Gastroesophageal sphincter (tissue), 4 donors: ENCODE measurements around the gene DYRK4. TPM values are rescaled to one million over a fixed set of nuclear protein-coding genes. Genes with fewer than 3 reads are reported as not detected.

ENCODE experiments used
- ATAC-seq: fragments of 150-250 bp; one replicate; pipeline ENCODE4 v1.9.1; 2016; ENCODE audit warnings: mild to moderate bottlenecking, moderate library complexity
- H3K27ac ChIP-seq, 4 donors: fragments of 200-600 bp; sonication (generic) in 3 of 4; 1 replicate in 3 of 4; 2 replicates in 1 of 4; pipeline ENCODE4 v1.5.1; 2016 to 2019
- H3K27me3 ChIP-seq: fragments of 200-600 bp; sonication (generic); one replicate; pipeline ENCODE4 v1.5.1; 2019
- H3K36me3 ChIP-seq, 2 donors: fragments of 200-600 bp; sonication (generic); one replicate each; pipeline ENCODE4 v1.5.1; 2019; ENCODE audit warnings: control low read depth in 1 of 2
- H3K4me1 ChIP-seq, 3 donors: fragments of 200-600 bp; sonication (generic); 1 replicate in 2 of 3; 2 replicates in 1 of 3; pipeline ENCODE4 v1.5.1; 2016 to 2019; ENCODE audit warnings: control low read depth in 2 of 3
- H3K4me3 ChIP-seq, 2 donors: fragments of 200-600 bp; sonication (generic); one replicate each; pipeline ENCODE4 v1.5.1; 2019; ENCODE audit warnings: mild to moderate bottlenecking in 1 of 2, moderate library complexity in 1 of 2
- H3K9me3 ChIP-seq, 3 donors: fragments of 200-600 bp; sonication (generic); one replicate each; pipeline ENCODE4 v1.5.1; 2017 to 2019; ENCODE audit warnings: control low read depth in 2 of 3
- EP300 ChIP-seq: sonication (generic); formaldehyde crosslinking; IDR thresholded peaks from one replicate; pipeline ENCODE4 v1.6.1; 2017; ENCODE audit warnings: antibody characterized with exemption, mild to moderate bottlenecking
- POLR2A ChIP-seq, 2 donors: fragments of 450-650 bp; IDR thresholded peaks; one replicate each; pipeline ENCODE4 v1.6.1; 2017; ENCODE audit warnings: antibody characterized with exemption in 2 of 2, mild to moderate bottlenecking in 2 of 2, moderate library complexity in 1 of 2
- POLR2AphosphoS5 ChIP-seq: sonication (generic); formaldehyde crosslinking; IDR thresholded peaks from one replicate; pipeline ENCODE4 v1.6.1; 2017; ENCODE audit warnings: antibody characterized with exemption
- WGBS, 2 donors: methylation state at CpG; one replicate each; pipeline ENCODE4 v1.1.5; 2018; ENCODE audit warnings: low coverage in 1 of 2; 5-methylcytosine and 5-hydroxymethylcytosine counted together
- total RNA-seq, 4 donors: library from RNA; depleted of rRNA; stranded (reverse); fragments of >200 nt; gene quantifications; one replicate each; pipeline ENCODE4 v1.1.0, GENCODE V29; 2016
- TF ChIP-seq, protein P1 (sequence below), 4 experiments: fragments of 200-600 bp in 2 of 4; fragments of 450-650 bp in 2 of 4; sonication (generic) in 1 of 4; IDR thresholded peaks; one replicate each; pipeline ENCODE4 v1.5.1; 2017 to 2019; ENCODE audit warnings: antibody characterized with exemption in 4 of 4, mild to moderate bottlenecking in 2 of 4, moderate library complexity in 2 of 4

DYRK4 gene
- total RNA-seq, 4 donors from 2014 or later = 43.1 to 53.9 (median 47.1) TPM

GRCh38 chr12:4563336-4563735 is 1.3 kb downstream of the DYRK4 start:
- 80 to 95% methylated on average over 1 to 3 of the region's 3 CpGs for WGBS, 2 donors
- TF ChIP-seq POLR2AphosphoS5 (no peak), POLR2A (IDR thresholded peaks at IDR 0.05) (no peak), EP300 (no peak)
- TF ChIP-seq, protein P1, sequence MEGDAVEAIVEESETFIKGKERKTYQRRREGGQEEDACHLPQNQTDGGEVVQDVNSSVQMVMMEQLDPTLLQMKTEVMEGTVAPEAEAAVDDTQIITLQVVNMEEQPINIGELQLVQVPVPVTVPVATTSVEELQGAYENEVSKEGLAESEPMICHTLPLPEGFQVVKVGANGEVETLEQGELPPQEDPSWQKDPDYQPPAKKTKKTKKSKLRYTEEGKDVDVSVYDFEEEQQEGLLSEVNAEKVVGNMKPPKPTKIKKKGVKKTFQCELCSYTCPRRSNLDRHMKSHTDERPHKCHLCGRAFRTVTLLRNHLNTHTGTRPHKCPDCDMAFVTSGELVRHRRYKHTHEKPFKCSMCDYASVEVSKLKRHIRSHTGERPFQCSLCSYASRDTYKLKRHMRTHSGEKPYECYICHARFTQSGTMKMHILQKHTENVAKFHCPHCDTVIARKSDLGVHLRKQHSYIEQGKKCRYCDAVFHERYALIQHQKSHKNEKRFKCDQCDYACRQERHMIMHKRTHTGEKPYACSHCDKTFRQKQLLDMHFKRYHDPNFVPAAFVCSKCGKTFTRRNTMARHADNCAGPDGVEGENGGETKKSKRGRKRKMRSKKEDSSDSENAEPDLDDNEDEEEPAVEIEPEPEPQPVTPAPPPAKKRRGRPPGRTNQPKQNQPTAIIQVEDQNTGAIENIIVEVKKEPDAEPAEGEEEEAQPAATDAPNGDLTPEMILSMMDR (IDR thresholded peaks at IDR 0.05) = no peak
- Histone ChIP-seq H3K27me3 (peaks cover 11% of the 10 kb centered on the region), H3K4me1 (peaks cover 0 to 12% (median 3%) of the 10 kb centered on the region in 3 donors), H3K9me3 (no peaks in the 10 kb centered on the region), H3K36me3 (no peaks in the 10 kb centered on the region), H3K4me3 (no peak overlapping the region), H3K27ac (no peak overlapping the region)
- ATAC-seq = no peak

GRCh38 chr12:4564818-4565217 is 2.8 kb downstream of the DYRK4 start:
- Histone ChIP-seq H3K27me3 (peaks cover 11% of the 10 kb centered on the region), H3K4me3 (no peak overlapping the region), H3K9me3 (no peaks in the 10 kb centered on the region), H3K36me3 (no peaks in the 10 kb centered on the region), H3K27ac (peak overlapping the region in 1 of 4 donors; percentile 3), H3K4me1 (peaks cover 0 to 12% (median 3%) of the 10 kb centered on the region in 3 donors)
- ATAC-seq = no peak
- WGBS, 2 donors = 59 to 67% methylated on average over 5 of the region's 5 CpGs
- TF ChIP-seq EP300 (no peak), POLR2A (IDR thresholded peaks at IDR 0.05) (no peak), POLR2AphosphoS5 (no peak)
- TF ChIP-seq, protein P1 (IDR thresholded peaks at IDR 0.05) = no peak

DNA sequence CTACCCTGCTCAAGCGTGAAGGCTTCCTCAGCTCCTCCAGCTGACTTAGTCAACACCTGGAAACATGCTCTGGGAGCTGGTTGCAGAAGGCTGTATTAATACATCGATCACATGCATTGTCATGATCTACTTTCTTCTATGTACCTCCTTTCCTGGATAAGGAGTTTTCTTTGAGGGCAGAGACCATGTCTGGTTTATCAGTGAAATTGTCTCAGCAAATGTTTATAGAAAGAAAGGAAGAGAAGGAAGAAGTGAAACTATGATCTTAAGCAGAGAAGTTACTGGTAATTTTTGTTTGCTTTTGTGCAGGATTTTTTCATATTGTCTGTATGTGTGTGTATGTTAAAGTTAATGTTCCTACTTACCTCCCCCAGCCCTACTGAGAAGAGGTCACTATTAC is 4.5 kb downstream of the DYRK4 start:
- peaks cover 11% of the 10 kb centered on the region for H3K27me3 ChIP-seq
- H3K36me3 ChIP-seq = no peaks in the 10 kb centered on the region
- no peak overlapping the region for H3K4me3 ChIP-seq
- ATAC-seq = no peak
- no peaks in the 10 kb centered on the region for H3K9me3 ChIP-seq
- no peak overlapping the region for H3K27ac ChIP-seq
- TF ChIP-seq EP300 (no peak), POLR2A (IDR thresholded peaks at IDR 0.05) (no peak), POLR2AphosphoS5 (no peak)
- TF ChIP-seq, protein P1 (IDR thresholded peaks at IDR 0.05) = no peak
- H3K4me1 ChIP-seq = peaks cover 0 to 12% (median 3%) of the 10 kb centered on the region in 3 donors
- WGBS, 2 donors = 63 to 70% methylated on average over 2 of the region's 2 CpGs

DNA sequence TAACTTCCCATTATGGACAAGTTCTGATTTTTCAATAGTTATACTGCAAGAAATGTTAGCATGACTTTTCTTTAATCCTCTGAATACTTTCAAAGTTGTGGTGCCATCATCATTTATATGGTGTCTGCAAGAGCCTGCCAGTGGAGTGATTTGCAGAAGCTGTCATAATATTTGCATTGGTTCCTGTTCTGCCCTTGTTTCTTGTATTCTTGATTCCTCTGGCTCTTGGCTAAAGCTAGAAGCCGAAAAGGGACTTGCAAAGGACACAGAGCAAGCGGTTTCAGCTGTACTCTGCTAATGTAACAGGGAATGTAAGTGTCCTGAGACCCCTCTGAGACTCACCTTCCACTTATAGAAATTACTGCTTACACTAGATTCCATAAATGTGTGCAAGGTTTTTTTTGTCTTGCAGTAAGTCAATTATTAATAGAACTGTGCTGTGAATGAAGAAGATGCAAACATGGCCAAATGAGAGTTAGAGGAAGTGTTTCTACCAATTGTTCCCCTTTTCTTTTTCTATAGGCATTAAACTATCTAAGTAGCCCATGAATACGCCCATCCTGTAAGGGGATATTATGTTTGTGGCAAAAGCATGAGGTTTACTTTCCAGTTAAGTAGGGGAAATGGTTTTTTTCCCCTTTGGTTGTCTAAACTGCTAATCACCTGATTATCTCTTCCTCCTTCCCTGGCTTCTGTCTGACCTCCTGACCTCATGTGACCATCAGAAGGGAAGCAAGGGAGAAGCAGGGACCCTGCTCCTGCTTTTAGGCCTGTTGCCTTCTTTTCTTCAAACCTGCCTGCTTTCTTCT is 5.3 kb downstream of the DYRK4 start:
- 50 to 51% methylated on average over 2 to 3 of the region's 3 CpGs for WGBS, 2 donors
- no peak overlapping the region for H3K27ac ChIP-seq
- no peaks in the 10 kb centered on the region for H3K36me3 ChIP-seq
- H3K9me3 ChIP-seq = no peaks in the 10 kb centered on the region
- TF ChIP-seq, protein P1 (IDR thresholded peaks at IDR 0.05) = no peak
- TF ChIP-seq POLR2A (IDR thresholded peaks at IDR 0.05) (no peak), EP300 (no peak), POLR2AphosphoS5 (no peak)
- no peak for ATAC-seq
- H3K4me3 ChIP-seq = no peak overlapping the region
- H3K4me1 ChIP-seq = peaks cover 0 to 4% (median 0%) of the 10 kb centered on the region in 3 donors
- peaks cover 7% of the 10 kb centered on the region for H3K27me3 ChIP-seq

- no peaks in the 10 kb centered on the region for H3K36me3 ChIP-seq
- H3K9me3 ChIP-seq = no peaks in the 10 kb centered on the region
- H3K4me3 ChIP-seq = no peak overlapping the region
- H3K27ac ChIP-seq = no peak overlapping the region
- TF ChIP-seq POLR2AphosphoS5 (no peak), POLR2A (IDR thresholded peaks at IDR 0.05) (no peak), EP300 (no peak)
- TF ChIP-seq, protein P1 (IDR thresholded peaks at IDR 0.05) = no peak
- 87 to 89% methylated on average over 4 of the region's 4 CpGs for WGBS, 2 donors
- H3K4me1 ChIP-seq = no peaks in the 10 kb centered on the region
- H3K27me3 ChIP-seq = no peaks in the 10 kb centered on the region
- ATAC-seq = no peak
These were observed 7.3 kb downstream of the DYRK4 start for GRCh38 chr12:4569261-4569660.
